ACC112 (cell line): ENCODE results near the gene RASL10B.
A peak's percentile ranks its signal among the peaks of the same experiment; 100 is the strongest.

Experiments used
- H2AFZ ChIP-seq: fragments of 200-600 bp; sonication (generic); one replicate; pipeline ENCODE4 v1.6.0; 2017; ENCODE audit warnings: antibody characterized with exemption, low read length; ENCODE audit not compliant: unreplicated experiment
- H3K27ac ChIP-seq: fragments of 200-600 bp; sonication (generic); 2 replicates; pipeline ENCODE4 v1.5.1; 2014; ENCODE audit warnings: low read depth, mild to moderate bottlenecking, antibody characterized with exemption, low read length, moderate library complexity
- H3K27me3 ChIP-seq: fragments of 200-600 bp; sonication (generic); 2 replicates; pipeline ENCODE4 v1.6.1; 2014; ENCODE audit warnings: mild to moderate bottlenecking, antibody characterized with exemption, low read length, moderate library complexity, mixed read lengths; ENCODE audit not compliant: insufficient read depth
- H3K36me3 ChIP-seq: fragments of 200-600 bp; sonication (generic); 2 replicates; pipeline ENCODE4 v1.6.1; 2016; ENCODE audit warnings: mild to moderate bottlenecking, antibody characterized with exemption, low read length, moderate library complexity, mixed read lengths; ENCODE audit not compliant: insufficient read depth
- H3K4me1 ChIP-seq: fragments of 200-600 bp; sonication (generic); one replicate; pipeline ENCODE4 v1.6.1; 2016; ENCODE audit warnings: low read length, mixed read lengths; ENCODE audit not compliant: insufficient read depth, unreplicated experiment, control insufficient read depth
- H3K4me3 ChIP-seq: fragments of 200-600 bp; sonication (generic); 2 replicates; pipeline ENCODE4 v1.5.1; 2014; ENCODE audit warnings: mild to moderate bottlenecking, low read depth, low read length
- H3K79me2 ChIP-seq: fragments of 200-600 bp; sonication (generic); one replicate; pipeline ENCODE4 v1.6.0; 2016; ENCODE audit warnings: low read length; ENCODE audit not compliant: control insufficient read depth, unreplicated experiment, insufficient read depth

The RASL10B gene

DNA sequence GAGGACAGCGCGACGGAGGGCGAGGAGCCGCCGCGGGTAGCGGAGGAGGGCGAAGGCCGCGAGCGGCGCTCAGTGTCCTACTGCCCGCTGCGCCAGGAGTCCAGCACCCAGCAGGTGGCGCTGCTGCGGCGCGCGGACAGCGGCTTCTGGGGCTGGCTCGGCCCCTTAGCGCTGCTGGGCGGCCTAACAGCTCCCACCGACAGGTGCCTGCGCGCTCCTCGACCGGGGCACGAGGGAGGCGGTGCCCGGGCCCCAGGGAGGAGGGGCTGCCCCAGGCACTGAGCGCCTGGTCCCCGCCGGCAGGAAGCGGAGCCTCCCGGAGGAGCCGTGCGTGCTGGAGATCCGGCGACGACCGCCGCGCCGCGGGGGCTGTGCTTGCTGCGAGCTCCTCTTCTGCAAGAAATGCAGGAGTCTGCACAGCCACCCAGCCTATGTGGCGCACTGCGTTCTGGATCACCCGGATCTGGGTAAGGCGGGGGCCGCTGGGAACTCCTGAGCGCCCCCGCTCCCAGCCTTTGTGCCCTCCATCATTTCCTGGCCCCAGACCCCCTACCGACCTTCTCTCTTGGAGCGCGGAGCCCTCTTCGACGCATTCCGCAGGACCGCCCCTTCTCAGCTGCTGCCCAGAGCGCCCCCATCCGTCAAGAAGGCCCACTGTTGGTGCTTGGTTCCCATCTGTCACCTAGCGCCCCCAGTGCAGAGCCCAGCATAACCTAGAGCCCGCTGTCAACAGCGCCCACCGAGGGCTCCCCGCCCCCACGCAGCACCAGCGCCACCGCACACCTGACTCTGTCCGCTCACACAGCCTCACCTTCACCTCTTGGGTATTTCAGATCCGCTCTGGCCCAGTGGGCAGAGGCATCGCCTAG, 32.9 kb downstream of the RASL10B start:
- H3K27ac ChIP-seq, result no peak overlapping the region

GRCh38 chr17:35765086-35765710, 33.8 kb downstream of the RASL10B start:
- Histone ChIP-seq H3K36me3 (no peaks in the 10 kb centered on the region), H3K4me3 (no peak overlapping the region), H3K79me2 (no peaks in the 10 kb centered on the region), H3K27ac (no peak overlapping the region), H2AFZ (no peak overlapping the region), H3K27me3 (peaks cover 4% of the 10 kb centered on the region; the same call in 1 of the 2 replicates), H3K4me1 (no peaks in the 10 kb centered on the region)

More for the DNA sequence above, 32.9 kb downstream of the RASL10B start:
- Histone ChIP-seq H3K4me3 (peak overlapping the region; percentile 73), H3K36me3 (no peaks in the 10 kb centered on the region), H3K79me2 (no peaks in the 10 kb centered on the region), H2AFZ (peak overlapping the region; percentile 41), H3K4me1 (no peaks in the 10 kb centered on the region), H3K27me3 (peaks cover 4% of the 10 kb centered on the region; the same call in 1 of the 2 replicates)

GRCh38 chr17:35765756-35766488, 34.5 kb downstream of the RASL10B start:
- Histone ChIP-seq H3K27ac (no peak overlapping the region), H3K36me3 (no peaks in the 10 kb centered on the region), H3K79me2 (no peaks in the 10 kb centered on the region), H2AFZ (no peak overlapping the region), H3K4me1 (no peaks in the 10 kb centered on the region), H3K4me3 (no peak overlapping the region), H3K27me3 (peaks cover 4% of the 10 kb centered on the region; the same call in 1 of the 2 replicates)

- no peaks in the 10 kb centered on the region for H3K36me3 ChIP-seq
- no peaks in the 10 kb centered on the region for H3K79me2 ChIP-seq
- peaks cover 4% of the 10 kb centered on the region; the same call in 1 of the 2 replicates for H3K27me3 ChIP-seq
Measured at GRCh38 chr17:35766489-35766877, 35.0 kb downstream of the RASL10B start.

GRCh38 chr17:35766903-35767510, 35.6 kb downstream of the RASL10B start:
- Histone ChIP-seq H3K4me1 (no peaks in the 10 kb centered on the region), H3K27me3 (peaks cover 4% of the 10 kb centered on the region; the same call in 1 of the 2 replicates), H2AFZ (no peak overlapping the region), H3K36me3 (no peaks in the 10 kb centered on the region), H3K27ac (no peak overlapping the region), H3K79me2 (no peaks in the 10 kb centered on the region), H3K4me3 (no peak overlapping the region)

More at GRCh38 chr17:35766489-35766877, 35.0 kb downstream of the RASL10B start:
- Histone ChIP-seq H2AFZ (no peak overlapping the region), H3K4me1 (no peaks in the 10 kb centered on the region), H3K27ac (no peak overlapping the region), H3K4me3 (no peak overlapping the region)

DNA sequence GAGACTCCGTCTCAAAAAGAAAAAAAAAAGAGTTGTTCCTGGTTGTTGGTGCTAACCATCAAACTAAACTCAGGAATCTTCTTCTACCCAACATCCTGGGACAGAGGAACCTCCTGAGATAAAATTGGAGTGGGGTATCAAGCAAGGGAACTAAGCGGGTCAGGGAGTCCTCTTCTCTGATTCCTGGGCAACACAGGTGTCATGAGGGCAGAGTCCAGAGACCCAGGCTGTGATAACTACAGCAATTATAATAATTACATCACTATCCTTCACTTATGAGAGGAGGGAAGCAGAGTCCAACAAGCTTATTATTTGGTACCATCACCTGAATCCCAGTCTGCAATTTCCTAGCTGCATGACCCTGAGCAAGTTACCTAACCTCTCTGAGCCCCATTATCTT, 37.4 kb downstream of the RASL10B start:
- no peaks in the 10 kb centered on the region for H3K36me3 ChIP-seq
- H3K4me3 ChIP-seq, result no peak overlapping the region
- H2AFZ ChIP-seq, result no peak overlapping the region
- H3K27ac ChIP-seq, result no peak overlapping the region
- H3K4me1 ChIP-seq, result peaks cover 2% of the 10 kb centered on the region
- no peaks in the 10 kb centered on the region for H3K79me2 ChIP-seq
- H3K27me3 ChIP-seq, result peaks cover 4% of the 10 kb centered on the region; the same call in 1 of the 2 replicates

GRCh38 chr17:35769895-35770486, 38.6 kb downstream of the RASL10B start:
- Histone ChIP-seq H3K27ac (no peak overlapping the region), H3K4me1 (peaks cover 12% of the 10 kb centered on the region), H3K4me3 (no peak overlapping the region), H3K27me3 (peaks cover 4% of the 10 kb centered on the region; the same call in 1 of the 2 replicates), H3K36me3 (no peaks in the 10 kb centered on the region), H2AFZ (no peak overlapping the region), H3K79me2 (no peaks in the 10 kb centered on the region)

DNA sequence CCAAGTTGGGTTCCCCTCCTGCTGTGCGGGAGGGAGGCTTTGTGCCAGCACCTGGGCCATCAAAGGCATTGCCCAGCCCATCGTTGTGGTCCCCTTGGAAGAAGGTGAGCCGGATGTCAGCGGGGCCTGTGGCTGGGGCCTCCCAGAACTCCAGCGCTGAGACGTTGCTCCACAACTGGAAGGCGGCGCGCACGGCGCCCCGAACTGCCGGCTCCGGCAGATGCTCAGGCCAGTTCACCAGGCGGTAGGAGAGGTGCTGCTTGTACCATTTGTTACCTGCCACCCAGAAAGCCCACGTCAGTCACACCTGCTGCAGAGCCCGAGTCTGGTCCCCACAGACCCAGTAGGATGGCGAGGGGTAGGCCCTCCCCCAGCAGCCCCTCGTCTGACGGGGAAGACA, 41.7 kb downstream of the RASL10B start:
- Histone ChIP-seq H3K27me3 (no peaks in the 10 kb centered on the region), H3K79me2 (no peaks in the 10 kb centered on the region), H3K4me3 (no peak overlapping the region), H3K36me3 (no peaks in the 10 kb centered on the region), H3K4me1 (peaks cover 19% of the 10 kb centered on the region), H3K27ac (no peak overlapping the region), H2AFZ (no peak overlapping the region)

DNA sequence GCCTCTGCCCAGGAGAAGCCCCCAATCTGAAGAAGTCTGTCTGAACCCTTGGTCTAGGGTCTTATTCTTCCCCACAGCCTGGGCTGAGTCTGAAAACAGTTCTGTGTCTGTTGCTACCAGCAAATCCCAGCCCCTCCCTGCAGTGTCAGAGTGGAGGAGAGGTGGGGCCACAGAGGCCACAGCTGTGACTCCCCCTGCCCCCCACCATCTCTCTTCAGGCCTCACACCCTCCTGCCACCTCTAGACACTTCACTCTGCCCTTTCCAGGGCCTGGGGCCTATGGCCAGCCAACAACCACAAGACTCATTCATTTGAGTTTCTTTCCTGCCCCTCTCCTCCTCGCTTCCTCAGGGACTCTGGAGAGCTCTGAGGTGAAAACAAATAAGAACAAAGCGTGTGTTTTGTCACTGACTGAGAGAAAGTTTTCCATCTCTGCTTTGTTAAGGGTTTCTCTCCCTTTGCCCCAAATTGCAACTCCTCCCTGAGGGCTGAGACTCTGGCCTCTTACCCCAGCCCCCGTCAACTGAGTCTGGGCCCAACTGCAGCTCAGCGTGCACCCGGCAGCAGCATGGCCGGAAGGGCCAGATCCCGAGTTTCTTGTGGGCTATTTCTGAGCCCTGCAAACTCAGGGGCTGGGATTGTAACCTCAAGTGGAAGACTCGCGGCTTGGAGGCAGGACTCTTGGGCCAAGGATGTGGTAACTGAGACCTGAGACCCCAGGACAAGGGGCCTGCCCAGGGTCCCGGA, 42.4 kb downstream of the RASL10B start:
- H3K27ac ChIP-seq, result no peak overlapping the region
- H3K4me1 ChIP-seq, result peaks cover 26% of the 10 kb centered on the region
- H3K27me3 ChIP-seq, result no peaks in the 10 kb centered on the region
- no peaks in the 10 kb centered on the region for H3K36me3 ChIP-seq
- no peak overlapping the region for H3K4me3 ChIP-seq
- H2AFZ ChIP-seq, result no peak overlapping the region
- H3K79me2 ChIP-seq, result no peaks in the 10 kb centered on the region
